Right renal pelvis (tissue), 4 donors: ENCODE measurements around the gene USP22. TPM values are rescaled to one million over a fixed set of nuclear protein-coding genes. Genes with fewer than 3 reads are reported as not detected.
"Not testable (repeated sequence)": the region's sequence is repeated elsewhere in the genome, so short reads cannot be mapped to it uniquely, and the experiment has no call there.

ENCODE experiments used
- DNase-seq, 4 donors: peaks; one replicate each; pipeline ENCODE4 v3.0.0-alpha.2; 2013; ENCODE audit warnings: low read depth in 4 of 4, low spot score in 3 of 4, missing footprints in 1 of 4
- polyA plus RNA-seq, 4 donors: library from polyadenylated mRNA; unstranded; fragments of 120-200 nt; gene quantifications; one replicate each; pipeline ENCODE4 v1.2.1, GENCODE V29; 2013; ENCODE audit not compliant: insufficient read length in 4 of 4

Gene USP22
- 100 to 1,000 TPM; 195 to 232 (median 227) TPM for polyA plus RNA-seq

GRCh38 chr17:21042458-21043295, at the start of gene USP22:
TSS of gene USP22 (minus strand) at chr17:21043011. CDS start at chr17:21042835, 176 bp downstream.
- peak in 1 of 4 donors; percentile 88 for DNase-seq

GRCh38 chr17:21090902-21091618, 48.2 kb upstream of the USP22 start:
- no peak for DNase-seq

GRCh38 chr17:21089933-21090901, 47.4 kb upstream of the USP22 start:
- DNase-seq = no peak

- no peak for DNase-seq
Measured at GRCh38 chr17:21089145-21089544, 46.3 kb upstream of the USP22 start.

- DNase-seq = no peak
Measured at GRCh38 chr17:21085707-21086106, 42.9 kb upstream of the USP22 start.

GRCh38 chr17:21085280-21085679, 42.5 kb upstream of the USP22 start:
- not testable (repeated sequence) for DNase-seq

- DNase-seq = no peak
Measured at GRCh38 chr17:21082001-21082436, 39.2 kb upstream of the USP22 start.

GRCh38 chr17:21079196-21079595, 36.4 kb upstream of the USP22 start:
- no peak for DNase-seq

- no peak for DNase-seq
Measured at GRCh38 chr17:21078016-21078780, 35.4 kb upstream of the USP22 start.

GRCh38 chr17:21077281-21077680, 34.5 kb upstream of the USP22 start:
- no peak for DNase-seq

- no peak for DNase-seq
Measured at GRCh38 chr17:21076242-21076641, 33.4 kb upstream of the USP22 start.

GRCh38 chr17:21075739-21076085, 32.9 kb upstream of the USP22 start:
- DNase-seq = no peak

- DNase-seq = no peak
Measured at GRCh38 chr17:21072745-21073197, 30.0 kb upstream of the USP22 start.

GRCh38 chr17:21066394-21066793, 23.6 kb upstream of the USP22 start:
- DNase-seq = no peak

- DNase-seq = no peak
Measured at GRCh38 chr17:21061971-21062526, 19.2 kb upstream of the USP22 start.

- no peak for DNase-seq
Measured at GRCh38 chr17:21061158-21061835, 18.5 kb upstream of the USP22 start.

- DNase-seq = no peak
Measured at GRCh38 chr17:21059761-21060160, 16.9 kb upstream of the USP22 start.

GRCh38 chr17:21058098-21058893, 15.5 kb upstream of the USP22 start:
- no peak for DNase-seq
